Neural crest cell (in vitro differentiated cells): Measurements from ENCODE around the gene GLCCI1. TPM values are rescaled to one million over a fixed set of nuclear protein-coding genes. Genes with fewer than 3 reads are reported as not detected.

Source experiments
- DNase-seq: peaks from one replicate; pipeline ENCODE4 v3.0.0; 2021; ENCODE audit warnings: low read depth, mixed read lengths, low spot score
- H3K27ac Mint-ChIP-seq: one replicate; pipeline ENCODE4 v1.8.0; 2021; ENCODE audit warnings: mild to moderate bottlenecking, mixed read lengths; ENCODE audit not compliant: unreplicated experiment
- H3K27me3 Mint-ChIP-seq: 2 replicates; pipeline ENCODE4 v1.8.0; 2021; ENCODE audit warnings: low read depth, mild to moderate bottlenecking, mixed read lengths
- H3K36me3 Mint-ChIP-seq: 2 replicates; pipeline ENCODE4 v1.8.0; 2021; ENCODE audit warnings: low read depth, mild to moderate bottlenecking, mixed read lengths
- H3K4me1 Mint-ChIP-seq: 2 replicates; pipeline ENCODE4 v1.8.0; 2021; ENCODE audit warnings: mixed read lengths
- H3K4me3 Mint-ChIP-seq: one replicate; pipeline ENCODE4 v1.8.0; 2021; ENCODE audit warnings: mild to moderate bottlenecking, mixed read lengths
- H3K9me3 Mint-ChIP-seq: 2 replicates; pipeline ENCODE4 v1.8.0; 2021; ENCODE audit warnings: mixed read lengths
- total RNA-seq: library from RNA; stranded (reverse); gene quantifications from 2 replicates; pipeline ENCODE4 v1.2.1, GENCODE V29; 2021
- TF ChIP-seq, protein P1 (sequence below): fragments of 200-600 bp; sonication (generic); conservative IDR thresholded peaks from 2 replicates; pipeline ENCODE4 v1.5.0; 2021; ENCODE audit warnings: antibody characterized with exemption, mild to moderate bottlenecking

GLCCI1 gene
- total RNA-seq, 1 donor from 2014 or later, result 29.2 TPM

DNA sequence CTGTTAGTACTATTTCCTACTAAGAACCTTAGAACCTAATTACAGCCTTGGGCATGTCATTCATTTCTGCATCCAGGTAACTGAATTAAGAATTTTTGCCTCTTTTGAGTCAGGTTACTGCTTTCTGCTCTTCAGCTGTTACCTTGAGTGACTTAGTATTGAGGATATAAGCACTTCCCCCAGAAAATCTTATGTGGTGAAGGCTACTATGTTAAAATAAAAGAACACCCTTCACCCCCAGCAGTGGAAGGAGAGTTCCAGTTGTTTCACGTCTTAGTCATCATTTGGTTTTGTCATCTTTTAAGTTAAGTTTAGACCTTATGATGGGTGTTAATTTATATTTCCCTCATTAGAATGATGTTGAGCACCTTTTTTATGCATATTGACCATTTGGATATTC is 82.8 kb downstream of the GLCCI1 start:
- H3K27ac Mint-ChIP-seq, result no peak overlapping the region
- H3K27me3 Mint-ChIP-seq, result no peaks in the 10 kb centered on the region
- no peaks in the 10 kb centered on the region for H3K9me3 Mint-ChIP-seq
- no peak overlapping the region for H3K4me3 Mint-ChIP-seq
- H3K4me1 Mint-ChIP-seq, result no peaks in the 10 kb centered on the region
- DNase-seq, result no peak
- H3K36me3 Mint-ChIP-seq, result peaks cover 16% of the 10 kb centered on the region
- TF ChIP-seq, protein P1, sequence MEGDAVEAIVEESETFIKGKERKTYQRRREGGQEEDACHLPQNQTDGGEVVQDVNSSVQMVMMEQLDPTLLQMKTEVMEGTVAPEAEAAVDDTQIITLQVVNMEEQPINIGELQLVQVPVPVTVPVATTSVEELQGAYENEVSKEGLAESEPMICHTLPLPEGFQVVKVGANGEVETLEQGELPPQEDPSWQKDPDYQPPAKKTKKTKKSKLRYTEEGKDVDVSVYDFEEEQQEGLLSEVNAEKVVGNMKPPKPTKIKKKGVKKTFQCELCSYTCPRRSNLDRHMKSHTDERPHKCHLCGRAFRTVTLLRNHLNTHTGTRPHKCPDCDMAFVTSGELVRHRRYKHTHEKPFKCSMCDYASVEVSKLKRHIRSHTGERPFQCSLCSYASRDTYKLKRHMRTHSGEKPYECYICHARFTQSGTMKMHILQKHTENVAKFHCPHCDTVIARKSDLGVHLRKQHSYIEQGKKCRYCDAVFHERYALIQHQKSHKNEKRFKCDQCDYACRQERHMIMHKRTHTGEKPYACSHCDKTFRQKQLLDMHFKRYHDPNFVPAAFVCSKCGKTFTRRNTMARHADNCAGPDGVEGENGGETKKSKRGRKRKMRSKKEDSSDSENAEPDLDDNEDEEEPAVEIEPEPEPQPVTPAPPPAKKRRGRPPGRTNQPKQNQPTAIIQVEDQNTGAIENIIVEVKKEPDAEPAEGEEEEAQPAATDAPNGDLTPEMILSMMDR, result no peak

DNA sequence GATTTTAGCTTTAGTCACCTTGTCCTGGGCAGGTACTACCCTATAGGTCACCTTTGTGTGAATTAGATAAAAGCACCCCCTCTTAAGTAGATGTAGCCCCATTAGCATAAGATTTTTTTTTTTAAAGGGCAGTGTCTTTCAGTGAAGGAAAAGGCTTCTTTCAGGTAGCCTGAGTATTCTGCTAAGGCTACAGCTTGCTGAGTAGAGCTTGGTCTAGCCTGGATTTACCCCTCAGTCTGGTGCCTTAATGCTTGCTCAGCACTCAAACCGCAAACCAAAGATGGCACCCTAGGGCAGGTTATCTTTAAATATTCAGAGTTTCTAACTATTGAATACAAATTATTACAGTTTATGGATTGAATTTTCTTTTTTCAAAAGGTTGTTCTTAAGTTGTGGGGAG is 83.4 kb downstream of the GLCCI1 start:
- no peaks in the 10 kb centered on the region for H3K4me1 Mint-ChIP-seq
- no peak overlapping the region for H3K27ac Mint-ChIP-seq
- no peaks in the 10 kb centered on the region for H3K27me3 Mint-ChIP-seq
- H3K4me3 Mint-ChIP-seq, result no peak overlapping the region
- H3K36me3 Mint-ChIP-seq, result peaks cover 14% of the 10 kb centered on the region
- H3K9me3 Mint-ChIP-seq, result no peaks in the 10 kb centered on the region
- TF ChIP-seq, protein P1, result no peak
- no peak for DNase-seq

DNA sequence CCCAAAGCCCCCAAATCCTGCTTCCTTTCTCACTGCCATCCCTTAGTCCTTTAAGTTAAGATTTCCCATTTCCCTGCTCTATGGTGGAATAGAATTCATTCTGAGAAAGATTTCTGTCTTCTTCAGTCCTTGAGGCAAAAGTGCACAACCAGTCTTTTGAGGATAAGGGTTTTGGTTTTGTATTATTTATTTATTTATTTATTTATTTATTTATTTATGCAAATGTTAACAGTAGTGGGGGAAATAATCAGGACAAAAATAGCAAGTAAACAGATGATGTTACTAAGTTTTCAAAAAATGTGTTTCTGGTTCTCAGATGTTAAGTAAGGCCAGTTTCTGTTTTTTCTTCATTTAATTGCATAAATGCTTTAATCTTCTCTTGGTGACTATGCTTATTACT is 84.2 kb downstream of the GLCCI1 start:
- Mint-ChIP-seq H3K4me1 (no peaks in the 10 kb centered on the region), H3K9me3 (no peaks in the 10 kb centered on the region), H3K4me3 (no peak overlapping the region), H3K27me3 (no peaks in the 10 kb centered on the region), H3K36me3 (peaks cover 17% of the 10 kb centered on the region), H3K27ac (no peak overlapping the region)
- TF ChIP-seq, protein P1, result no peak
- no peak for DNase-seq

DNA sequence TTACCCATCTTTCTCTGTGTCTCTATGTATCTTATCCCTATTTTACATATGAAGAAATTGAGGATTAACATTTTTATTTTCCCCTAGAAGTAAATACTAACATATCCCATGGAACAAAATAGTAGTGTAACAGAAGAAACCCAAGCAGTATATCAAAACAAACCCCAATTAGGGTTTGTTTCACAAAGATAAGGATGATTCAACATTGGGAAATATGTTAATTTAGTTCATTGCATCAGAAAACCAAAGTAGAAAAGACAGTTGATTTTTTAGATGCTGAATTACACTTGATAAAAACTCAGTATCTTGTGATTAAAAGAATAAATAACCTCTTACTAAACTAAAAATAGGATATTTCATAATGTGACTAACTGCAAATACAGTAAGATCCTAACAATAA is 87.8 kb downstream of the GLCCI1 start:
- H3K9me3 Mint-ChIP-seq, result no peaks in the 10 kb centered on the region
- H3K4me3 Mint-ChIP-seq, result no peak overlapping the region
- TF ChIP-seq, protein P1, result no peak
- H3K4me1 Mint-ChIP-seq, result no peaks in the 10 kb centered on the region
- no peak overlapping the region for H3K27ac Mint-ChIP-seq
- no peaks in the 10 kb centered on the region for H3K27me3 Mint-ChIP-seq
- DNase-seq, result no peak
- peaks cover 16% of the 10 kb centered on the region for H3K36me3 Mint-ChIP-seq

DNA sequence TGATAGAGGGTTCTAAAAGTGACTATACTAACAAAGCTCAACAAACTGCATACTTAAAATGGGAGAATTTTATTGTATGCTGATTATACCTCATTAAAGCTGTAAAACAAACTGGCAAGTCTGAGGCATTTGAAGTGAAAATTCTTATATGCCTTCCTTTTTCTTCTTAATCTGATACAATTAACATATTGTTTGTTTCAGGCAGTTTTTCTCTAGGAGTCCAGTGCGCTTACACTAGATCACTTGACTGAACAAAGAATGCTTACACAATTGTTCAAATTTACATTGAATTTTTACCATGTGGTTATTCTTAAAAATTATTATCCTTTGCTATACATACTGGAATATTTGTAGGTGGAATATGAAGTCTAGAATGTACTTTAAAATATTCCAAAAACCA is 89.0 kb downstream of the GLCCI1 start:
- TF ChIP-seq, protein P1, result no peak
- peaks cover 18% of the 10 kb centered on the region for H3K36me3 Mint-ChIP-seq
- no peak for DNase-seq
- H3K9me3 Mint-ChIP-seq, result peaks cover 1% of the 10 kb centered on the region
- no peak overlapping the region for H3K4me3 Mint-ChIP-seq
- H3K27ac Mint-ChIP-seq, result no peak overlapping the region
- H3K27me3 Mint-ChIP-seq, result no peaks in the 10 kb centered on the region
- H3K4me1 Mint-ChIP-seq, result no peaks in the 10 kb centered on the region

DNA sequence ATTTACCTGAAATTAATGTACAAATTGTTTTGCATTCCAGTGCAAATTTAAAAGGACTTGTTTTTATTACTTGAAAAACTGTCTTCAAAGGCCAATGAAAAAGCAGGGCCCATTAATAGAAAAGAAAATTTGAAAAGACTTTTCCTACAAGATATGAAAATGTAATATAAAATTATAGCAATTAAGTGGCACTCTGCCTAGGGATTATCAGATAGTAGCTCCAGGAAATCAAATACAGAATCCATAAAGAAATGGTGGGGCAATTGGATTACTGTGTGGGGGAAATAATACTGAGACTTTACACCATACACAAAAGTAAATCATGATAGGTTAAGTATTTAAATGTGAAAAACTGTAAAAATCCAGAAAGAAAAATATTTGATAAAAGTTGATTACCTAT is 89.7 kb downstream of the GLCCI1 start:
- no peak overlapping the region for H3K4me3 Mint-ChIP-seq
- peaks cover 22% of the 10 kb centered on the region for H3K36me3 Mint-ChIP-seq
- H3K27ac Mint-ChIP-seq, result no peak overlapping the region
- no peak for DNase-seq
- H3K27me3 Mint-ChIP-seq, result no peaks in the 10 kb centered on the region
- H3K4me1 Mint-ChIP-seq, result no peaks in the 10 kb centered on the region
- TF ChIP-seq, protein P1, result no peak
- H3K9me3 Mint-ChIP-seq, result peaks cover 4% of the 10 kb centered on the region
